Inflammatory macrophage treated with lipopolysaccharide for 1 hour (primary cell): ENCODE results near the gene NT5E.

ENCODE experiments used
- DNase-seq, 2 donors: peaks; one replicate each; pipeline ENCODE4 v3.0.0-alpha.2; 2020 to 2022

Gene NT5E

DNA sequence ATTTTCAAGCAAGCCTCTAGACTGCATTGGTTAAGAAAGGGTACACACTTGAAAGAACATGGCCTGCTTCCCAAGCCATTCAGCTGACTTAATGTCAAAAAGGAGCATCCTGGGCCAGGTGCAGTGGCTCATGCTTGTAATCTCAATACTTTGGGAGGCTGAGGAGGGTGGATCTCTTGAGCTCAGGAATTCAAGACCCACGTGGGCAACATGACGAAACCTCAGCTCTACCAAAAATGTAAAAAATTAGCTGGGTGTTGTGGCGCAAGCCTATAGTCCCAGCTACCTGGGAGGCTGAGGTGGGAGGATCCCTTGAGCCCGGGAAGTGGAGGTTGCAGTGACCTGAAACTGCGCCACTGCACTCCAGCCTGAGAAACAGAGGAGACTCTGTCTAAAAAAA, 26.9 kb upstream of the NT5E start:
- no peak for DNase-seq

DNA sequence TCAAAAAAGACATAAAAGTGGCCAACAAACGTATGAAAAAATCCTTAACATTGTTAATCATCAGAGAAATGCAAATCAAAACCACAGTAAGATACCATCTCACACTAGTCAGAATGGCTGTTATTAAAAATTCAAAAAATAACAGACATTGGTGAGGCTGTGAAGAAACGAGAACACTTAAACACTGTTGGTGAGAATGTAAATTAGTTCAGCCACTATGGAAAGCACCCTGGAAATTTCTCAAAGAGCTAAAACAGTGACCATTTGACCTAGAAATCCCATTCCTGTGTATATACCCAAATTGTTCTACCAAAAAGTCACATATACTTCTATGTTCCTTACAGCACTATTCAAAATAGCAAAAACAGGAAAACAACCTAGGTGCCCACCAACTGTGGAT, 24.9 kb upstream of the NT5E start:
- no peak for DNase-seq

DNA sequence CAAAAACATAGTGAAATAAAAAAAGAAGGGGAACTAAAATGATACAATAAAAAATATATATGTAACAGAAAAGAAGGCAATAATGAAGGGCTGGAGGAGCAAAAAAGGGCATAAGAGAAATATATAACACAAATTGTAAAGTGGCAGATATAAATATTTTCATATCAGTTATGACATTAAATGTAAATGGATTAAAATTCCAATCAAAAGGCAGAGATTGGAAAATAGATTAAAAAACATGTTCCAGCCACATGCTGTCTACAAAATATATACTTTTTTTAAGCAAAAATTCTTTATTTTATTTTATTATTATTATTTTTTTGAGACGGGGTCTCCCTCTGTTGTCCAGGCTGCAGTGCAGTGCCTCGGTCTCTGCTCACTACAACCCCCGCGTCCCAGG, 23.9 kb upstream of the NT5E start:
- no peak for DNase-seq

DNA sequence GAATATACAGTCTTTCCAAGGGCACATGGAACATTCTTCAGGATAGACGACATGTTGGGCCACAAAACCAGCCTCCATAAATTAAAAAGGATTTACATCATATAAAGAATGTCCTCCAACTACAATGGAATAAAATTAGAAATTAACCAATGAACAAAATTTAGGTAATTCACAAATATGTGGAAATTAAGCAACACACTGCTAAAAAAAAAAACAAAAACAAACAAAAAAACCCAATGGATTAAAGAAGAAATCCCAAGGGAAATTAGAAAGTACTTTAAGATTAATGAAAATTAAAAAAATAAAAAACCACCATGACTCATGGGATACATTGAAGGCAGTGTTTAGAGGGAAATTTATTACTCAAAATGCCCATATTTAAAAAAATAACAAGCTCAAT, 21.4 kb upstream of the NT5E start:
- DNase-seq, result no peak

DNA sequence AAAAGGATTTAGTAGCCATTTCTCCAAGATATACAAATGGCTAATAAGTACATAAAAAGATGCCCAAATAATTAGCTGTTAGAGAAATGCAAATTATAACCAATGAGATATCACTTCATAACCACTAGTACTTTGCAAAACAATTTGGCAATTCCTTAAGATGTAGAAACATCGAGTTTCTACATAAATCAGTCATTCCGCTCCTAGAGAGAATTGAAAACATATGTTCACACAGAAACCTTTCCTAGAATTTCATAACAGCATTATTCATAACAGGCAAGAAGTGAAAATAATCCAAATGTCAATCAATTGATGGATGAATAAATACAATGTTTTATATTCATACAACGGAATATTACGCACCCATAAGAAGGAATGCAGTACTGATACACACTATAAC, 20.5 kb upstream of the NT5E start:
- no peak for DNase-seq

DNA sequence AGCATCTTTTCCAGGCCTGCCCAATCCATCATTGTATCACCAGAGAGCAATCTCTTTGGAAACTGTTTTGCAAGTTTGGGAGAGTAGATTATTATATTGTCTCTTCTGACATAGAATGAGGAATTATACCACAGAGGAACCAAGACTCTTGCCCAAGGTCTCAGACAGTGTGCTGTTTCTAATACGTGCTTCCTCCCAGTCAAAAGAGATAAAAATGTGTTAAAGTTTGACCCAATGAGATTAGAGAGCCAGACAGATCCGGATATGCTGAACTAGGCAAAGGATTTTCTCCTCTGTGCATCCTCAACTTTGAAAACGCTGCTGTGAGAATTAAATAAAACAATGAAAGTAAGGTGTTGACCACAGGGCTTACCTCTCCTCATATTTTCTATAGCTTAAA, 18.6 kb upstream of the NT5E start:
- DNase-seq, result no peak

DNA sequence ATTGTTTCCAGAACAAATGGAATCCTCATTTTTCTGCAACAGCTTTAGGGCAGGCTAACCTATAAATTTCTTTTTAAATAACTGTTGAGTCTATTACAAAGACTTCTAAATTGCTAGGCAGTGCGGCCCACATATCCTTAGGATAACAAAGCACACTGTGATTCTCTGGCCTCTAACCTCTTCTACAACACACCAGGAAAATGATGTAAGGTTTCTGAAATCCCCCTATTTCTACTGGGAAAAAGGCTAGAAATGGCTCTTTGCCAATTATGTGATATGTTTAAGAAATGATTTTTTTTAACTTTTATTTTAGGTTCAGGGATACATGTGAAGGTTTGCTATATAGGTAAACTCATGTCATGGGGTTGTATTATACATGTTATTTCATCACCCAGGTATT, 17.3 kb upstream of the NT5E start:
- DNase-seq, result no peak

DNA sequence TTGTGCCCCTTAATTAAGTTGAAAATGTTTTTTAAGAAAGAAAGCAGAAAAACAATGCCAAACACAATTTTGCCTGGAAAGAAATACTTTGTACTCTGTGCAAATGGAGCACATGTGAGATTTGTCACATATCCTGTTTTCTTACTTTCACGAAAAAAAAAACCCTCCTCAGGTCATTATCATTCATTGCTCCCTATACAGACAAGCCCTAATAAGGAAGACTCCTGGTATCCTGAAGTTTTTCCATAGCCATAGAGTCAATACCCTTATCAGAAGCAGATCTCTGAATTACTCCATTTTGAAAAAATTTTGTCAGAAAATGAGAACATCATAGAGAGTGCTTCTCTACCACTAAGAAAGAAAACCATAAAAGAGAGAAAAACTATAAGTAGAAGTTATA, 14.0 kb upstream of the NT5E start:
- no peak for DNase-seq

DNA sequence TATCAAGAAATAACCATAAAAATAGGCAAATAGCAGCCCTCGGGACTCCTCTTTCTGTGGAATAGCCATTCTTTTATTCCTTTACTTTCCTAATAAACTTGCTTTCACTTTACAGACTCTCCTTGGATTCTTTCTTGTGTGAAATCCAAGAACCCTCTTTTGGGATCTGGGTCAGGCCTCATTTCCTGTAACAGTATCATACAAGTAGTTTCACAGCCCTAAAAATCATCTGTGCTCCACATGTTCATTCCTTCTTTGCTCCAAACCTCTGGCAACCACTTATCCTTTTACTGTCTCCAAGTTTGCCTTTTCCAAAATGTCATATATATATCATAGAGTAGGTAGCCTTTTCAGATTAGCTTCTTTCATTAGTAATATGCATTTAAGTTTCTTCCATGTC, 13.5 kb upstream of the NT5E start:
- no peak for DNase-seq

DNA sequence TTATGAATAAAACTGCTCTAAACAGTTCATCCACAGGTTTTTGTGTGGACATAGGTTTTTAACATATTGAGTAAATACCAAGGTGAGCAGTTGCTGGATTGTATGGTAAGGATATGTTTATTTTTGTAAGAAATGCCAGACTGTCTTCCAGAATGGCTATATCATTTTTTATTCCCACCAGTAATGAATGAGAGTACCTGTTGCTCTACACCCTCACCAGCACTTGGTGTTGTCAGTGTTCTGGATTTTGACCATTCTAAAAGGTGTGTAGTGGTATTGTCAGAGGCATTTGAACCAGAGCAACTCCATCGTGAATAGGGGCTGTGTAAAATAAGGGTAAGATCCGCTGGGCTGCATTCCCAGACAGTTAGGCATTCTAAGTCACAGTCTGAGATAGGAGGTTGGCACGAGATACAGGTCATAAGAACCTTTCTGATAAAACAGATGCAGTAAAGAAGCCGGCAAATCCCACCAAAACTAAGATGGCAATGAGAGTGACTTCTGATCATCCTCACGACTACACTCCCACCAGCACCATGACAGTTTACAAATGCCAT, 12.9 kb upstream of the NT5E start:
- no peak for DNase-seq

DNA sequence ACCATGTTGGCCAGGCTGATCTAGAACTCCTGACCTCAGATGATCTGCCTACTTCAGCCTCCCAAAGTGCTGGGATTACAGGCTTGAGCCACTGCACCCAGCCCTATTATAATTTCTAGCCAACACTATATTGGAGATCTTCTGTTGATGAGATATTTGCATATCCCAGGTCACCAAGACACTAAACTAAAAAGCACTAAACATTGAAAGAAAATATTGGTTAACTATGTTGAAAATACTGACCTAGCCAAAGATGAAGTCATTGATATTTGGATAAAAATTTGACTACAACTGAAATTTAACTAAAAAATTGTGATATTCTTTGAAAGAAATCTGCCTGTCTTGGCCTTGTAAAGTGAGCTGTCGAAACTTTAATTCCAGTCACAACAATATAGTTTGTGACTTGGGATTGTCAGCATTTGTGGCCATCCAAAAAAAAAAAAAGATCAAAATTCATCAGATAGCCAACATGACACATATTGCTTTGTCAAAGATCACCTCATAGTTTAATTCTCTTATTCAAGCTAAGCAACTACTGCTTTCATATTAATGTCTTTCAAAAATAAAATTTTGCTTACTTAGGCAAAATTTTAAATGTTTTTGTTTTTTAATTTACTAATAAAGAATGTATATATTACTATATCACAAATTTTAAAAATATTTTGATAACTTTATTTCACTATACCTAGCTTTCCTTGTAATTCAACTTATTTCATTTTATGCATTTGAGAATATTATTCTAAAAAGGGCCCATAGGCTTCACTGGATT, 6.3 kb upstream of the NT5E start:
- no peak for DNase-seq

DNA sequence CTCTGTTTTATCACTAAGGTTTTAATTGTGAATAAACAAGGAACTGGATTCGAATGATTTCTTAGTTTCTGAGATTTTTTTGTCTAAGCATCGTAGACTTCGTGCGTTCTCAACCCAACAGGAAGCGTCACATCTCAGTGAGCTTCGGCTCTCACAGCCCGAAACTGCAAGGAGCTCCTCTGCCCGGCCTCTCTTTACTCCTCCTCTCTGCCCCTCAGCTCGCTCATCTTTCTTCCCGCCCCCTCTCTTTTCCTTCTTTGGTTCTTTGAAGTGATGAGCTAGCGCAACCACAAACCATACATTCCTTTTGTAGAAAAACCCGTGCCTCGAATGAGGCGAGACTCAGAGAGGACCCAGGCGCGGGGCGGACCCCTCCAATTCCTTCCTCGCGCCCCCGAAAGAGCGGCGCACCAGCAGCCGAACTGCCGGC, 480 bp upstream of the NT5E start:
- DNase-seq, result no peak

DNA sequence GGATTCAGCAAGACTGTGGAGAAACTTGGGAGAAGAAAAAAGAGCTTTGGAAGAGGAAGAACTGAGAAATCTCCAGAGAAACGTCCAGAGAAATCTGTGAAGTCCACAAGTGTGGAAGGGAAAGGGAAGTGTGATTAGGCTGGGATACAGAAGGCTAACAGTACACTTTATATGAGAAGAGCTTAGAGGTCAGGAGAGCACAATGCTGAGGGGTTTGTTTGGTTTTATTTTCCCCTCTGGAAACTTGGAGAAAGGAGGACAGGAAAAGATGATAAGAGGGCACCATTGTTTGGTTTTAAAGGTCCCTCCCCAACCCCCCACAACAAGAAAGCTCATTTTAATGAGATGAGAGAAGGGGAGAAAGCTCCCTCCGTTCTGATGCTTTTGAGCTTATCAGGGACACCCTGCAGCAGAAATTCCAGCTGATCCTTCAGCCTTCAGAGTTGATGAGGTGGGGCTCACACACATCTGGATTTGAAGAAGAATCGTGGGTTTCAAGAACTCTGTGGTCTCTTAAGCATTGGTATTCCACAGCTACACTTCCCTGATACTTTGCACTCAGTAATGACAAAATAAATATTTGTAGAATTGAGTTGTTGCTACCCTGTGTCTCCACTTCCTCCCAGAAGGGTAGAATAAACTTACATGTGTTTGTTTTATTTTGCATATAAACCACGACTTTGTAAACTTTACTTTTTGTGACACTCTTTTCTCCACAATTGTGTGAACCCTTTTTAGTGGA, 1.9 kb downstream of the NT5E start:
- no peak for DNase-seq

DNA sequence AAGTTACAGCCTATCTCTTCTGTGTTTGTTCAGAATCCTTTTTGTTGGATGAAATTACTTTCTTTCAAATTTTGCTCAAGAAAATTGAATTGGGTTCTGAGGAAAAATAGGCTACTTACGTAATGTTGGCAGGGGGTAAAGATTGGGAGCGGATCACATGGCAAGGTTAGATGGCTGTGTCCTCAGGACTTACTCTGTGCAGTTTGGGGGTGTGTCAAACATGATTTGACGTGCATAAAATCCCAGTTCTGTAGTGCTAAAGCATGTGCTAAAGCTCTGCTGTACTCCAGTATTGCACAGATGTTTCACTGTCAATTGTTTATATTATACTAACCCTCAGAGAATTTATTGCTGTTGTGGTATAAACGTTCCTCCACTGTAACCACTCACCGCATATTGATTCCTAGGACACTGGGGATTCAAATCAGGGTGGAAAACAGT, 2.6 kb downstream of the NT5E start:
- no peak for DNase-seq

DNA sequence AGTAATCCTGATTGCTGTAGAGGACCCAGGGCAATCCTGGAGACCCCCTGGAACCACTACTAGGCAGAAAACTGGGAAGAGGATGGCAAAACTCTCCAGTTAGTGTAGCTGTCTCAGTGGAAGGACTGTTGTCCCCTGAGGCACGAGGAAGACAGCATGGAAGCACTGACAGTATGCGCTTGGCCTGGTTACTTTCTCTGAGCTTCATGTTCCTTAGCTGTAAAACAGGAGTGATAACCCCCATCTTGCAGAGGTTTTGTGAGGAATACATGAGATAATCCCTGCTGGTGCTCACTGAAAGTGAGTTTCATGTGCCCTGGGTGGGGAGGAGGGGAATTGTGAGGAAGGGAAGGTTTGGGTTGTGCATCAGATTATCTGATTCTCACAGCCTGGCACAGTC, 3.2 kb downstream of the NT5E start:
- DNase-seq, result no peak

DNA sequence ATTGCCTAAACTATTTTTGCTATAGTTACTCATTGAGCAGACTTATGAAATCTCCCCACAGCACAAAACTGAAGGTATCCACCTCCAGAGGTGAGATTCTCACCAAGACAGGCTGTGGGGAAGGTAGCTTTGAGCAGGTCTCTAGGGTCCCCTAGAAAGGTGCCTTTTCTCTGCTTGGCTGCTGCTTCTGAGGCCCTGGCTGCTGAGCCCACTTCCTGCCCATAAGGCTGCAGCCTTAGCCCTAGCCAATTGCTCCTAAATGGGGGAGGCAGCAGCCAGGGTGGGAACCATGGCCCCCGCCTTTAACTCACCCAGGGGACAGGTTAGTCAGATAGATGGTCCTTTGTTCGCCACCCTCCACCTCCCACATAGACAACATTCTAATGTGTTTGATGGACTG, 3.6 kb downstream of the NT5E start:
- no peak for DNase-seq

DNA sequence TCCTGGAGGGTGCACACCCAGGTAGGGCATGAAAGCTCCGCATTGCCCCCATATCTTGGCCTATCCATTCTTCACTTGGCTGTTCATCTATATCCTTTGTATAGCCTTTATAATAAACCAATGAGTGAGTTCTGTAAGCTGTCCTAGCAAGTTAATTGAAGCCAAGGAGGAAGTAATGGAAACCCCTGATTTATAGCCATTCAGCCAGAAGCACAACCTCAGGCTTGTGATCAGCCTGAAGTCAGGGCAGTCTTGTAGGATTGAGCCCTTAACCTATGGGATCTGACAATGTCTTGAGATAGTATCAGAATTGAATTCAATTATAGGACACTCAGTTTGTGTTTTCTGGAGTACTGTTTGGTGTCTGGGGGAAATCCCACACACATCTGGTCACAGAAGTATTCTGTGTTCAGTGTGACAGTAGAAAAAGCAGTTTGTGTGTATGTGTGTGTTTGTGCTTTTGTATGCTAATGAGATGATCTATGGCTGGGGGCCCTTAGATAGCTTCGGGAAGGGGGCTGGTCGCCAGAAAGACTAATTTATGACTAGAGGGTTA, 5.7 kb downstream of the NT5E start:
- DNase-seq, result no peak

DNA sequence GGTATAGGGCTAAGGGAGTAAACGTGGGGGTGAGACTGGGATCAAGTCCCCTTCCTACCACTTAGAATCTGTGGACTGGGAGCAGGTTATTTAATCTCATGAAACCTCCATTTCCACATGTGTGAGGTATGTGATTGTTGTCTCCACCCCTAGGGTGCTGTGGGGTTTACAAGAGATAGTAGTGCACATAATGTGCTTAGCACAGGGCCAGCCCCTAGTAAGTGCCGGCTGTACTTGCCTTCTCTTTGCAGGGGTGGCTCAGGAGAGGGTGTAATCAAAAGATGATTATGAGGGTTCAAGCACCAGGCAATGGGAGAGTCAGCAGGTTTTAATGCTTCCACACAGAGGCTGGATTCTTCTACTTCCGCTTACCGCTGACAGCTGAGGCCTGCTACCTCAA, 6.9 kb downstream of the NT5E start:
- no peak for DNase-seq

DNA sequence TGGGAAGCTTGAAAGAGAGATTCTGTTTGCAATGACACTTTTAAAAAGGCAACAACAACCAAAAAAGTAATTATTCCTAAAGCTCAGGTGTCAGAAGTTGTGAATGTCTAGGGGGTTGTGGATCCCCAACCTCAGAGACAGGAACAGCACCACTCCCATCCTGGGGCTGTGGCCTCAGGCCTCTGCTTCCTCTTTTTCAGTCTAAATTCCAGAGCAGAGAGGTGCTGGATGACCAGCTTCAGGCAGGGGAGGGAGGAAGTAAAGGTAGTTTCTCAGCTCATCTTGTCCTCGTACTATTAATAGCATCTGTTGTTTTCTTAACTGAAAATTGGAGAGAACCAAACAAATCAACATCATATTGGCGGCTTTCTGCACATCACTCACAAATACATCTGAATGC, 8.3 kb downstream of the NT5E start:
- DNase-seq, result no peak

DNA sequence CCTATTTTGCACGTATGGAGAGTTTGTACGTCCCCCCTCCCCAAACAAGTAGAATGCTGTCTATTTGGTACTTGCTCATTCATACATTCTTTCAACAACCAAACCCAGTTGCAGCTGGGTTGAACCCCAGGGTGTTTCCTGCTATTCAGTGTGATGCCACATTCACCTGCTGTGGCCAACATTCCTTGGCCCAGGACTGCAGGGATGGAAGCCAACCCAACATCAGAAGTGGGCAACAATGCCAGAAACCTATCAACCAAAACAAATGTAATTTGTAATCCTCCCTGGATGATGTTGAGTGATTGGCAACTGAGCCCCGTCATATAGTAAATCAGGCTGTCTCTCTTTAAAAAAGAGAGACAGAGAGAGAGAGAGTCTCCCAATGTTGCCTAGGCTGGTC, 8.9 kb downstream of the NT5E start:
- no peak for DNase-seq

DNA sequence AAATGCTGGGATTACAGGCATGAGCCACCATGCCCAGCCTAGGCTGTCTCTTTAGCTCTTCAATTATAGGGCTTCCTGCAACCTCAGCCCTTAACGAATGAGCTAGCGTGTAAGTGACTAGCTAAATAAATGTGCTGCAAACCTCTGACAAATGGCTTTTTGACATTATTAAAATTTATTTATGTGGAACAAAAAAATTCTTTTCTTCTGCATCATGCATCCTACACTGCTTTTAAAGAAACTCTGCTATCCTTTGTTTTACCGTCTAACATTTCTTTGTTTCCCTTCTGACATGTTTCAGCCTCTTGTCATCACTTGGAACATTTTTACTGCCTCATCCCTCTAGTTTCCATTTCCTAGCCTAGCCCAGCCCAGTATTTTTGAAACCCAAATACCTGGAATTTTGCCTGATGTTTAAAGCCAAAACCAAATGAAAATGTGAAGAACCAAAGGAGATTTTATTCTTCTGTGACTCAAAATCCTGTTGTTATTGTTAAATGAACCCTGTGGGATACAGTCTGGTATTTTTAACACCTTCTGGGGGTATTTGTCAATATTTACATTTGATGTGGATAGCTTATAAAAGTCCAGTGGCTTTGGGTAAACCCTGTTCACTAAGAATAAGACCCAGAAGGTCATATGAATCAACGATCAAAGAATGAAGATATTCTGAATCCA, 9.5 kb downstream of the NT5E start:
- no peak for DNase-seq

DNA sequence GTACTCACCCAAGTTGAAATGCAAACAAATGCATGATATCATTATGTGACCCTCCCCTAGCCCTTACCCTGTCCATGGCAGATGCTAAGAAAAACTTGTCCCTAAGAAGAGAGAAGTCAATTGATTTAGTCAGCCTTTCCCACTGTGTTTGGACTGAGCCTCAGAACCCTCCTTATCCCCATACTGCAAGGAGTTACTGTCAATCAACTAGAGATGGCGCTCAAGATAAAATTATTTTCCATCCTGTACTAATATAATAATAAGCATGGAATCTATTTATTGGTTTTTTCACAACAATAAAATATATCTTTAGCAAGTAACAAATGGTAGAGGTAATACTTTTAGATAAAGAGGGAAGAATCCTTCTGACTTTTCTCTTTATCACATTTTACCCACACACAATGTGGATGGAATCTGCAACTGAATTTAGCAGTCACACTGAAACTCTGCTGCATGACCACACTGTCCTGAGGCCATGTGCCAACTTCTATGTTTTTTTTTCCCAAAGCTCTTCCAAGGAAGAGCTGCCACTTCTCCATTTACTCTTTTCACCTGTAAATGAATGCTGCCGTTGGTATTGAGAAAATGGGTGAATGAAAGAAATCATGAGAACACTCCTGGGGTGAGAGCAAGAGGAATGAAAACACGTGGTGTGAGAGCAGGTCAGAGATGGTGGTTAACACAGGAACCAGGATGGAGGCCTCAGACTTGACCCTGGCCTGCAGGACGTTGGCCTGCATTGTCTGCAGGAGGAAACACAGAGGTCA, 10.5 kb downstream of the NT5E start:
- no peak for DNase-seq
